Cerebellar cortex (tissue), 1 donor: ENCODE measurements around the gene HYAL4.

Source experiments
- DNase-seq: peaks from one replicate; pipeline ENCODE4 v3.0.0-alpha.2; 2015; ENCODE audit warnings: low spot score

The HYAL4 gene

DNA sequence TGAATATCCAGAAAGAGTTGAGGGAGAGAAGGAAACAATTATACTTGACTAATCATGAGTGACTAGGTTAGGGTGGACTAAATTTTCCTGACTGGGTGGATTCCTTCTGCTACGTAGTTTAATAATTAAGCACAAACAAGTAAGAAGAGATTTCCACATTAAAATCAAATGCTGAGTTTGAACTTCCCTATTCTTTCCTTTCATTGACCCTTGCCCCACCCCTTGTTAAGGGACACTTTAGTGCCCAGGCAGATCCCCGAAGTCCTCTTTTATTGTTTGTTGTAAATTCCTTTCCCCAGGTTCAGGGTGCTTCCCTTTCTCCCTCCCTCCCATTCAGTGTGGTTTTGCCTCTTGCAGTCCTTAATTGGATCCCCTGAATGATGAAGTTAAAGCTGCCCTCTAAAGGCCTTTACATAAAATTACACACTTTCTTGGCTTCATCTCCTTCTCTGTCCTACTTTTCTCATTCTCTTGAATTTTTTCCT lies 71.3 kb downstream of the HYAL4 start:
- DNase-seq = peak; percentile 23

GRCh38 chr7:123917878-123918277 lies 72.9 kb downstream of the HYAL4 start:
- DNase-seq = no peak

GRCh38 chr7:123918309-123918708 lies 73.3 kb downstream of the HYAL4 start:
- DNase-seq = no peak

DNA sequence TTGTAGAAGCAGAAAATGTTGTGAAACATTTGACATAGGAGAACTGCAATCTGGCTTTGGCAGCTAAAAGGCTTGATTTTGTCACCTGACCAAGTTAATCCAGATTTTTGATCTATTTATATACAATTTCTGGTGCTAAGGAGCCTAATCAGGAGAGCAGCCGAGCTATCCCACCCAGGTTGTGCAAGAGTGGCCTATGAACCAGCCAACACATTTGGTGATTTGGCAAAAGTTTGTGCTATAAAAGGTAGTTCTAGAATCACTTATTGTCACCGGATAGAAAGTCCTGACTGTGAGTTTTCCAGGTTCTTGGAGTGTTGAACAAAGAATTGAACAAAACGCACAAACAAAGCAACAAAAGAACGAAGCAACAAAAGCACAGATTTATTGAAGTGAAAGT lies 78.6 kb downstream of the HYAL4 start:
- DNase-seq = no peak

GRCh38 chr7:123924941-123925340 lies 80.0 kb downstream of the HYAL4 start, which contains the start of gene SPAM1:
Gene SPAM1 (plus strand): TSS chr7:123925241. CDS start chr7:123953571, 28,330 bp downstream.
- no peak for DNase-seq
